Measurements from ENCODE around the gene SLC25A22. TPM values are rescaled to one million over a fixed set of nuclear protein-coding genes. Genes with fewer than 3 reads are reported as not detected.
A peak's percentile ranks its signal among the peaks of the same experiment; 100 is the strongest.

Gene SLC25A22
- total RNA-seq, 1 experiment from 2014 or later = 32.7 TPM

DNA sequence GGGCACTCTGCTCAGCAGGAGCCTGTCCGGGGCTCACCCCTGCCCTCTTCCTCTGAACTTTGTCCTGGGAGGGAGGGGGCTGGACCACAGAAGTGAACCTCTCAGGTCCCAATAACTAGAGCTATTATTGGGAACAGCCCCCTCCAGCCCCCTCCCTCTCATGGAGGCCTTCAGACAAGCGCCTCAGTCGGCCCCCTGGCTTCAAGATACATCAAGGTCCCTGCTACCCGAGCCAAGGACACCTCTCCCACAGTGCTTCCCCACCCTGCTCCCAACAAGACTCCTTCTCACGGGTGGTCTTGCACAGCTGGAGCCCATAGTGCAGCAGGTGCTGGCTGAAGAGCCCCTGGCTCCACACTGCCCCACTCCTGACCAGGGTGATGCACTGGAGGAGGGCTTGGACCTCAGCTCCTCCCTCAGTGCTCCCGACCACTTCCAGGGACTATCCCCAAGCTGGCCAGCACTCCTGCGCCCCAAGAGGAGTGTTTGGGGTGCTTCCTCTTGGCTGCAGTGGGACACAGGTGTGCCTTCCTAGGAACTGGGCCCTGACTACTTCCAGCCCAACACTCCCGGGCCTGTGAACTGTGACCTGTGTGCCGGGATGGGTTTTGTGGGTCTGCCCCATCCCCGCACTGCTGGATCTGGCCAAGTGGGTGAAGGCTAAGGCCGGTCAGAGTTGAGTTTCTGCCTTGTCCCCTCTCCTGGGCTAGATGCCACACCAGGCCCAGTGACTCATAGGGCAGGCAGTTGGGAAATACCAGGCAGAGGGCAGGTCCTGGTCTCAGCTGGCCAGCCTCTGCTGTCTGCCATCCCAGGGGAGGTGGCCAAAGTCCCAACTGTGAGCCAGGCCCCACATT, 22.8 kb upstream of the SLC25A22 start:
- intact Hi-C loops (cut with micrococcal nuclease) = loop anchor here (2.0 kb wide), 1 partner anchor 24 kb away; no protein-coding TSS in a partner anchor

DNA sequence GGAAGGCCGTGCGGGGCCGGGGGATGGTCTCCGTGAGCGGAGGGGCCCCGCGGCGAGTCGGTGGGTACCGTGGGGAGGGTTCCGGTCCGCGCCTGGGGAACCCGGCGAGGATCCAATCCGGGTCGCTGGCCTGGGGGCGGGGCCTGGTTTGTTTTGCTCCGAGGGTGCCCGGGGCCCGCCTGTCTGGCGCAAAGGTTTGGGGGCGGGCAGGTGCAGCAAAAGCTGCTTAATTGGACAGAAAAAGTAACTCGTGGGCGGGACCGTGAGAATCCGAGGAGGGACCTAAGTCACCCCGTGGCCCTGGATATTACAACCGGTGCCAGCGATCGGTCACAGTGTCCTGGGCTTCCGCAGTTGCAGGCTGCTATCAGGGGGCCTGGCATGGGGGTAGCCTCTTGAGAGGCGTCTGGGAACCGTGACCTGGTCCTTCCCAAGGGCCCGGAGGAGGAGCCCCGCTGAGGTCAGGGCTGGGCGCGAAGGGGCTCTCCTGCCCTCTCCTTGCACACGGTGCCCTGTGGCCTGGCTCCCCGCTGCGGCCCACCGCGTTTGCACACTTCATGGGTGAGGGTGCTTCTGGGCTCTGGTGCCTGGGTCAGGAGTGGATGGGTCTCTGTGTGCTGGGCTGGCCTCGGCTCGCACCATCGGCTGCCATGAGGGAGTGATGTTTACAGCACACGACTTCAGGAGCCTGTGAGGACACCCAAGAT, 22.0 kb upstream of the SLC25A22 start:
- peak overlapping the region; percentile 42; the same call in 1 of the 2 replicates for H2AFZ ChIP-seq (ENCODE audit: low read length)
- TF ChIP-seq EZH2 (IDR thresholded peaks at IDR 0.05; ENCODE audit: low read length, unreplicated experiment) = no peak
- peak; percentile 88 for DNase-seq
- peak; percentile 48 for ATAC-seq
- H3K27me3 ChIP-seq (ENCODE audit: low read length) = no peaks in the 10 kb centered on the region
- no peaks in the 10 kb centered on the region for H3F3A ChIP-seq (ENCODE audit: low read length, unreplicated experiment)
- H3K9me2 ChIP-seq (replicated peaks; ENCODE audit: low read length) = no peaks in the 10 kb centered on the region
- POLR2A ChIA-PET (ENCODE audit: unreplicated experiment) = interaction anchor here (1.0 to 2.1 kb wide), 3 partner anchors 12 to 24 kb away, joined by 3 to 16 read pairs (median 12); partner anchors contain the start of gene CD151
- intact Hi-C loops (cut with micrococcal nuclease) = loop anchor here (2.0 kb wide), 1 partner anchor 23 kb away; no protein-coding TSS in a partner anchor
- CTCF ChIA-PET = interaction anchor here (1.9 kb wide), 1 partner anchor 12 kb away, joined by 18 read pairs; the partner anchor contains the start of gene CD151
- peaks cover 13% of the 10 kb centered on the region; the same call in 1 of the 2 replicates for H4K20me1 ChIP-seq (ENCODE audit: low read length)
- H3K4me3 ChIP-seq (ENCODE audit: low read length) = peak overlapping the region; percentile 89
- H3K36me3 ChIP-seq (ENCODE audit: low read depth, low read length) = no peaks in the 10 kb centered on the region
- peak overlapping the region; percentile 57; the same call in 1 of the 2 replicates for H3K27ac ChIP-seq (ENCODE audit: low read length)
- BruUV-seq (replicated peaks) = TSS peak; percentile 66
- peaks cover 25% of the 10 kb centered on the region for H3K79me2 ChIP-seq (ENCODE audit: low read length)
- no peaks in the 10 kb centered on the region for H3K9me3 ChIP-seq (ENCODE audit: low read length)
- H3K9ac ChIP-seq (ENCODE audit: low read length) = peak overlapping the region; percentile 67
- H3K4me1 ChIP-seq (ENCODE audit: insufficient read depth, low read length) = peaks cover 33% of the 10 kb centered on the region
- H3K4me2 ChIP-seq (ENCODE audit: low read length) = peak overlapping the region; percentile 100

More for the DNA sequence above, 22.8 kb upstream of the SLC25A22 start:
- DNase-seq = peak; percentile 84
- TF ChIP-seq EZH2phosphoT487 (IDR thresholded peaks at IDR 0.05; ENCODE audit: borderline replicate concordance, low read length) (no peak), EZH2 (IDR thresholded peaks at IDR 0.05; ENCODE audit: low read length, unreplicated experiment) (no peak)
- TF ChIP-seq, protein P1, sequence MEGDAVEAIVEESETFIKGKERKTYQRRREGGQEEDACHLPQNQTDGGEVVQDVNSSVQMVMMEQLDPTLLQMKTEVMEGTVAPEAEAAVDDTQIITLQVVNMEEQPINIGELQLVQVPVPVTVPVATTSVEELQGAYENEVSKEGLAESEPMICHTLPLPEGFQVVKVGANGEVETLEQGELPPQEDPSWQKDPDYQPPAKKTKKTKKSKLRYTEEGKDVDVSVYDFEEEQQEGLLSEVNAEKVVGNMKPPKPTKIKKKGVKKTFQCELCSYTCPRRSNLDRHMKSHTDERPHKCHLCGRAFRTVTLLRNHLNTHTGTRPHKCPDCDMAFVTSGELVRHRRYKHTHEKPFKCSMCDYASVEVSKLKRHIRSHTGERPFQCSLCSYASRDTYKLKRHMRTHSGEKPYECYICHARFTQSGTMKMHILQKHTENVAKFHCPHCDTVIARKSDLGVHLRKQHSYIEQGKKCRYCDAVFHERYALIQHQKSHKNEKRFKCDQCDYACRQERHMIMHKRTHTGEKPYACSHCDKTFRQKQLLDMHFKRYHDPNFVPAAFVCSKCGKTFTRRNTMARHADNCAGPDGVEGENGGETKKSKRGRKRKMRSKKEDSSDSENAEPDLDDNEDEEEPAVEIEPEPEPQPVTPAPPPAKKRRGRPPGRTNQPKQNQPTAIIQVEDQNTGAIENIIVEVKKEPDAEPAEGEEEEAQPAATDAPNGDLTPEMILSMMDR (conservative IDR thresholded peaks at IDR 0.05; ENCODE audit: low read depth, low read length) = no peak
- ATAC-seq = peak; percentile 45
- ChIA-PET POLR2A (ENCODE audit: unreplicated experiment) (interaction anchor here (1.0 to 2.1 kb wide), 3 partner anchors 11 to 14 kb away, joined by 4 to 16 read pairs (median 12); partner anchors contain the start of gene CD151), CTCF (interaction anchor here (1.9 kb wide), 1 partner anchor 12 kb away, joined by 18 read pairs; the partner anchor contains the start of gene CD151)
- Histone ChIP-seq H3F3A (ENCODE audit: low read length, unreplicated experiment) (no peaks in the 10 kb centered on the region), H3K79me2 (ENCODE audit: low read length) (peaks cover 25% of the 10 kb centered on the region), H3K4me2 (ENCODE audit: low read length) (peak overlapping the region; percentile 100), H3K4me3 (ENCODE audit: low read length) (peak overlapping the region; percentile 89), H3K9me2 (replicated peaks; ENCODE audit: low read length) (no peaks in the 10 kb centered on the region), H3K27ac (ENCODE audit: low read length) (peak overlapping the region; percentile 57), H3K9ac (ENCODE audit: low read length) (peak overlapping the region; percentile 67), H2AFZ (ENCODE audit: low read length) (no peak overlapping the region), H3K27me3 (ENCODE audit: low read length) (no peaks in the 10 kb centered on the region), H3K4me1 (ENCODE audit: insufficient read depth, low read length) (peaks cover 41% of the 10 kb centered on the region), H3K36me3 (ENCODE audit: low read depth, low read length) (no peaks in the 10 kb centered on the region), H4K20me1 (ENCODE audit: low read length) (peaks cover 13% of the 10 kb centered on the region; the same call in 1 of the 2 replicates), H3K9me3 (ENCODE audit: low read length) (no peaks in the 10 kb centered on the region)
- TSS peak; percentile 67 for BruUV-seq (replicated peaks)

Measured in PC-3 (cell line).